HepG2 (cell line): ENCODE data around the gene ADPRHL1. TPM values are rescaled to one million over a fixed set of nuclear protein-coding genes. Genes with fewer than 3 reads are reported as not detected.

Source experiments
- ATAC-seq: fragments of 200-7000 bp; cut with Tn5 transposase; 3 replicates; pipeline ENCODE4 v1.9.1; 2020; ENCODE audit warnings: mild to moderate bottlenecking, moderate library complexity
- BruUV-seq: library from RNA; stranded (reverse); fragments of 400-500 nt; replicated peaks from 2 replicates; lab custom pipeline; 2021; lab: Mats Ljungman, UMichigan
- CTCF ChIA-PET: fragments of 300-600 bp; formaldehyde crosslinking; extraction: SDS; loops from one replicate; lab custom pipeline; 2021; ENCODE audit warnings: low total read pairs, inconsistent platforms, low intra/inter-chr PET ratio; lab: Yijun Ruan, JAX
- POLR2A ChIA-PET: fragments of 350-600 bp; sonication (Branson Sonifier 250); formaldehyde crosslinking; loops from one replicate; lab custom pipeline; 2020; ENCODE audit warnings: antibody characterized with exemption, inconsistent platforms; lab: Yijun Ruan, JAX
- DNase-seq: peaks from one replicate; pipeline ENCODE4 v3.0.0-alpha.2; 2015; ENCODE audit warnings: low spot score
- FAIRE-seq: peaks from 3 replicates; lab custom pipeline; 2011; peaks lifted over from hg19 to GRCh38; lab: Jason Lieb, UNC
- H2AFZ ChIP-seq: one replicate; pipeline ENCODE4 v1.6.1; 2011; ENCODE audit warnings: low read length, inconsistent platforms
- H3K27ac ChIP-seq: fragments of 300-600 bp; 3 replicates; pipeline ENCODE4 v1.8.0; 2011; ENCODE audit warnings: mixed run types, mild to moderate bottlenecking, mixed read lengths, low read length, inconsistent platforms; ENCODE audit not compliant: insufficient read depth; ENCODE audit errors: extremely low read length
- H3K27me3 ChIP-seq, 2 experiments: fragments of 200-600 bp in 1 of 2; 2 replicates in 1 of 2; 3 replicates in 1 of 2; pipeline versions ENCODE4 v1.6.0 to v1.8.0; 2011; ENCODE audit warnings: low read length in 2 of 2, mild to moderate bottlenecking in 2 of 2, moderate library complexity in 2 of 2, inconsistent platforms in 1 of 2; ENCODE audit not compliant: insufficient read depth in 2 of 2, control insufficient read depth in 1 of 2
- H3K36me3 ChIP-seq, 2 experiments: fragments of 200-600 bp in 1 of 2; replicated peaks in 1 of 2; 2 replicates in 1 of 2; 3 replicates in 1 of 2; pipeline versions ENCODE4 v1.5.1 to v1.8.0; 2011; ENCODE audit warnings: low read length in 2 of 2, inconsistent platforms in 1 of 2; ENCODE audit not compliant: insufficient read depth in 2 of 2, control insufficient read depth in 1 of 2
- H3K4me1 ChIP-seq: 2 replicates; pipeline ENCODE4 v1.5.1; 2012; ENCODE audit warnings: low read length, inconsistent platforms; ENCODE audit not compliant: insufficient read depth
- H3K4me2 ChIP-seq: 2 replicates; pipeline ENCODE4 v1.6.0; 2011; ENCODE audit warnings: low read depth, low read length, inconsistent platforms
- H3K4me3 ChIP-seq, 3 experiments: fragments of 200-600 bp in 1 of 3; sonication (generic), shearing (Covaris generic) in 1 of 3; replicated peaks in 1 of 3; 2 replicates each; pipeline ENCODE4 v1.5.1; 2011 to 2016; ENCODE audit warnings: low read length in 3 of 3, inconsistent platforms in 2 of 3, low read depth in 2 of 3, mild to moderate bottlenecking in 2 of 3, control low read depth in 1 of 3, mixed read lengths in 1 of 3; ENCODE audit not compliant: insufficient read depth in 1 of 3
- H3K79me2 ChIP-seq: one replicate; pipeline ENCODE4 v1.6.1; 2011; ENCODE audit warnings: low read length, inconsistent platforms; ENCODE audit not compliant: insufficient read depth
- H3K9ac ChIP-seq: 2 replicates; pipeline ENCODE4 v1.6.0; 2011; ENCODE audit warnings: mild to moderate bottlenecking, low read depth, low read length, inconsistent platforms; ENCODE audit not compliant: insufficient read depth
- H3K9me3 ChIP-seq: 2 replicates; pipeline ENCODE4 v1.5.1; 2012; ENCODE audit warnings: mild to moderate bottlenecking, low read length
- H4K20me1 ChIP-seq: 2 replicates; pipeline ENCODE4 v1.6.0; 2011; ENCODE audit warnings: inconsistent platforms, mild to moderate bottlenecking, low read length, moderate library complexity; ENCODE audit not compliant: insufficient read depth
- CAMTA2 ChIP-seq: sonication (generic); formaldehyde crosslinking; IDR thresholded peaks from 2 replicates; pipeline ENCODE4 v1.4.0; 2020; ENCODE audit warnings: mild to moderate bottlenecking, missing genetic modification reagents, borderline replicate concordance
- FOXC1 ChIP-seq: sonication (generic); formaldehyde crosslinking; IDR thresholded peaks from 2 replicates; pipeline ENCODE4 v1.8.0; 2022; ENCODE audit warnings: mild to moderate bottlenecking, missing genetic modification reagents, borderline replicate concordance
- MAFF ChIP-seq: IDR thresholded peaks from 2 replicates; pipeline ENCODE4 v1.6.1; 2011; ENCODE audit warnings: low read depth, low read length, improper control_type of control experiment
- MXD4 ChIP-seq: IDR thresholded peaks from 2 replicates; pipeline ENCODE4 v1.6.1; 2016; ENCODE audit warnings: mild to moderate bottlenecking, missing biosample characterization, missing genetic modification reagents
- PAF1 ChIP-seq: IDR thresholded peaks from 2 replicates; pipeline ENCODE4 v1.6.1; 2016; ENCODE audit warnings: missing genetic modification reagents, missing compliant biosample characterization
- SPEN ChIP-seq: sonication (generic); formaldehyde crosslinking; IDR thresholded peaks from 2 replicates; pipeline ENCODE4 v1.5.1; 2020; ENCODE audit warnings: low read depth, mild to moderate bottlenecking, missing genetic modification reagents
- YEATS2 ChIP-seq: sonication (generic); formaldehyde crosslinking; IDR thresholded peaks from 2 replicates; pipeline ENCODE4 v1.4.0; 2020; ENCODE audit warnings: missing genetic modification reagents, borderline replicate concordance
- ZNF253 ChIP-seq: sonication (generic); formaldehyde crosslinking; IDR thresholded peaks from 2 replicates; pipeline ENCODE4 v1.8.0; 2022; ENCODE audit warnings: mild to moderate bottlenecking, missing genetic modification reagents, borderline replicate concordance
- ZNF7 ChIP-seq: IDR thresholded peaks from 2 replicates; pipeline ENCODE4 v1.6.1; 2016; ENCODE audit warnings: missing biosample characterization, missing genetic modification reagents
- WGBS: methylation state at CpG from one replicate; pipeline ENCODE4 v1.1.6; 2017; ENCODE audit warnings: low lambda C conversion rate; 5-methylcytosine and 5-hydroxymethylcytosine counted together
- in situ Hi-C: cut with HindIII; loops from 2 replicates; pipeline ENCODE4 v1.10.0; 2017; ENCODE audit warnings: low pct_unique_long_range_greater_than_20kb; ENCODE audit not compliant: extremely low pct_ligation_motif_present
- intact Hi-C: fragments of 100-400 bp; cut with micrococcal nuclease; formaldehyde crosslinking; loops from one replicate; pipeline ENCODE4 v1.10.0; 2022; ENCODE audit not compliant: unreplicated experiment
- polyA plus RNA-seq, 8 experiments: library from polyadenylated mRNA; depleted of rRNA in 3 of 8; stranded (reverse) in 7 of 8; unstranded in 1 of 8; fragments of >200 nt; fragmentation: Illumina TruSeq in 4 of 8; extraction: Trizol in 4 of 8; gene quantifications; 2 replicates each; pipeline versions ENCODE4 v1.2.1 to v1.2.3, GENCODE V29; 2011 to 2016; ENCODE audit warnings: low read depth in 4 of 8, missing spikeins in 1 of 8, mixed read lengths in 1 of 8; ENCODE audit not compliant: insufficient read depth in 1 of 8
- total RNA-seq, 5 experiments: library from RNA; depleted of rRNA; stranded (reverse); fragments of >200 nt; fragmentation: Illumina TruSeq; extraction: Trizol; gene quantifications; 2 replicates each; pipeline ENCODE4 v1.2.3, GENCODE V29; 2016; ENCODE audit warnings: low read depth in 1 of 5

Gene ADPRHL1
- total and polyA plus RNA-seq, 2 of the 13 experiments (the other 11 are each of a cell fraction or from before 2014, with no cell fraction given) = 0.34 to 0.40 TPM

- Histone ChIP-seq H3K4me2 (0 out of 2 replicates have a peak overlapping the region, but pooled peaks have one; percentile 3), H3K27ac (no peak overlapping the region), H3K27me3 (no peaks in the 10 kb centered on the region; a peak in 1 of 5 replicates), H3K4me1 (peaks cover 38% of the 10 kb centered on the region), H3K36me3 (peaks cover 1 to 30% of the 10 kb centered on the region in 2 experiments; a peak in 1 of 5 replicates), H3K9ac (no peak overlapping the region), H2AFZ (no peak overlapping the region), H4K20me1 (peaks cover 21% of the 10 kb centered on the region; the same call in 1 of the 2 replicates), H3K79me2 (peaks cover 25% of the 10 kb centered on the region), H3K4me3 (no peak overlapping the region), H3K9me3 (no peaks in the 10 kb centered on the region)
- DNase-seq (no peak), ATAC-seq (no peak), FAIRE-seq (no peak)
- WGBS = 91% methylated on average over 11 of the region's 11 CpGs
- BruUV-seq = no TSS peak
- POLR2A ChIA-PET = no interaction called here
- TF ChIP-seq MXD4 = no peak
- no peak for TF ChIP-seq FOXC1
- TF ChIP-seq YEATS2 (CRISPR knock-in tag) = no peak
- TF ChIP-seq ZNF7 (CRISPR knock-in tag) = no peak
- TF ChIP-seq PAF1 (CRISPR knock-in tag) = no peak
- TF ChIP-seq ZNF253 (CRISPR knock-in tag) = no peak
- no peak for TF ChIP-seq SPEN (CRISPR knock-in tag)
- CTCF ChIA-PET = no interaction called here
- intact Hi-C loops = no loop called here
- in situ Hi-C loops = no loop called here
Observed at GRCh38 chr13:113359571-113359970, 93.7 kb downstream of the ADPRHL1 start.

GRCh38 chr13:113358653-113359190 lies 94.6 kb downstream of the ADPRHL1 start:
- H3K36me3 ChIP-seq = peaks cover 1 to 34% of the 10 kb centered on the region in 2 experiments; a peak in 2 of 5 replicates
- H3K4me2 ChIP-seq = no peak overlapping the region
- peaks cover 37% of the 10 kb centered on the region for H3K4me1 ChIP-seq
- H3K27ac ChIP-seq = no peak overlapping the region
- no peak overlapping the region for H3K4me3 ChIP-seq
- no peak for FAIRE-seq
- no peaks in the 10 kb centered on the region; a peak in 1 of 5 replicates for H3K27me3 ChIP-seq
- ChIA-PET POLR2A (no interaction called here), CTCF (no interaction called here)
- intact Hi-C loops = no loop called here
- no peaks in the 10 kb centered on the region for H3K9me3 ChIP-seq
- no peak overlapping the region for H2AFZ ChIP-seq
- in situ Hi-C loops = no loop called here
- no peak overlapping the region for H3K9ac ChIP-seq
- WGBS = 86% methylated on average over 6 of the region's 6 CpGs
- TF ChIP-seq MAFF = 0 out of 2 replicates have a peak, but pooled peaks have one; percentile 5
- TF ChIP-seq CAMTA2 (CRISPR knock-in tag) = no peak
- peaks cover 25% of the 10 kb centered on the region for H3K79me2 ChIP-seq
- no TSS peak for BruUV-seq
- no peak for ATAC-seq
- H4K20me1 ChIP-seq = peaks cover 21% of the 10 kb centered on the region; the same call in 1 of the 2 replicates
- DNase-seq = no peak
